PC-9 (cell line): ENCODE data around the gene FOXD3. TPM values are rescaled to one million over a fixed set of nuclear protein-coding genes. Genes with fewer than 3 reads are reported as not detected.

Experiments
- BruUV-seq: library from RNA; stranded (reverse); fragments of 400-500 nt; replicated peaks from 2 replicates; lab custom pipeline; 2021; lab: Mats Ljungman, UMichigan
- CTCF ChIA-PET: fragments of 300-600 bp; sonication (Branson Sonifier 250); formaldehyde crosslinking; loops from one replicate; lab custom pipeline; 2022; ENCODE audit warnings: antibody characterized with exemption; lab: Charles Lee
- POLR2A ChIA-PET: fragments of 300-600 bp; sonication (Branson Sonifier 250); formaldehyde crosslinking; loops from one replicate; lab custom pipeline; 2022; ENCODE audit warnings: antibody characterized with exemption; ENCODE audit not compliant: unreplicated experiment; lab: Charles Lee
- DNase-seq, 2 experiments: peaks; one replicate each; pipeline versions ENCODE4 v3.0.0 to v3.0.0-alpha.2; 2015 to 2022; ENCODE audit warnings: mixed read lengths in 1 of 2
- H2AFZ ChIP-seq: fragments of 200-600 bp; sonication (generic); 2 replicates; pipeline ENCODE4 v1.8.1; 2017; ENCODE audit warnings: antibody characterized with exemption
- H3F3A ChIP-seq: fragments of 200-600 bp; sonication (generic); 2 replicates; pipeline ENCODE4 v1.8.1; 2017; ENCODE audit warnings: antibody characterized with exemption, mild to moderate bottlenecking, low read depth; ENCODE audit not compliant: insufficient read depth
- H3K27ac ChIP-seq: fragments of 200-600 bp; sonication (generic); 2 replicates; pipeline ENCODE4 v1.6.1; 2016; ENCODE audit warnings: mixed run types
- H3K27me3 ChIP-seq: fragments of 200-600 bp; sonication (generic); 2 replicates; pipeline ENCODE4 v1.6.1; 2016; ENCODE audit warnings: low read depth, mixed run types; ENCODE audit not compliant: insufficient read depth
- H3K36me3 ChIP-seq: fragments of 200-600 bp; sonication (generic); 2 replicates; pipeline ENCODE4 v1.6.1; 2016; ENCODE audit warnings: low read depth, mixed run types
- H3K4me1 ChIP-seq: fragments of 200-600 bp; sonication (generic); replicated peaks from 2 replicates; pipeline ENCODE4 v1.6.1; 2016; ENCODE audit warnings: mixed run types; ENCODE audit not compliant: insufficient read depth
- H3K4me2 ChIP-seq: fragments of 200-600 bp; sonication (generic); 2 replicates; pipeline ENCODE4 v1.6.1; 2017; ENCODE audit warnings: mixed run types
- H3K4me3 ChIP-seq: fragments of 200-600 bp; sonication (generic); 2 replicates; pipeline ENCODE4 v1.6.1; 2016; ENCODE audit warnings: mixed run types
- H3K79me2 ChIP-seq: fragments of 200-600 bp; sonication (generic); 2 replicates; pipeline ENCODE4 v1.6.1; 2017; ENCODE audit warnings: low read depth, mixed run types
- H3K9me2 ChIP-seq: fragments of 200-600 bp; sonication (generic); 2 replicates; pipeline ENCODE4 v1.8.1; 2017; ENCODE audit warnings: mild to moderate bottlenecking; ENCODE audit not compliant: insufficient read depth
- H3K9me3 ChIP-seq: fragments of 200-600 bp; sonication (generic); 2 replicates; pipeline ENCODE4 v1.8.1; 2016; ENCODE audit warnings: low read depth; ENCODE audit not compliant: insufficient read depth
- H4K20me1 ChIP-seq: fragments of 200-600 bp; sonication (generic); 2 replicates; pipeline ENCODE4 v1.8.1; 2017; ENCODE audit not compliant: insufficient read depth
- CTCF ChIP-seq: fragments of 200-600 bp; sonication (generic); conservative IDR thresholded peaks from 2 replicates; pipeline ENCODE4 v1.6.1; 2017; ENCODE audit warnings: mixed run types, antibody characterized with exemption, mild to moderate bottlenecking, moderate library complexity
- EZH2 ChIP-seq: fragments of 200-600 bp; sonication (generic); IDR thresholded peaks from 2 replicates; pipeline ENCODE4 v1.8.0; 2017; ENCODE audit warnings: antibody characterized with exemption, low read depth
- intact Hi-C: fragments of 100-400 bp; cut with micrococcal nuclease; formaldehyde crosslinking; loops from one replicate; pipeline ENCODE4 v1.10.0; 2022; ENCODE audit not compliant: unreplicated experiment
- total RNA-seq: library from RNA; stranded (reverse); gene quantifications from 2 replicates; pipeline ENCODE4 v1.2.3, GENCODE V29; 2021

Gene FOXD3
- total RNA-seq, 1 experiment from 2014 or later: not detected

GRCh38 chr1:63323865-63324778, 1.8 kb downstream of the FOXD3 start:
- Histone ChIP-seq H3K9me3 (no peaks in the 10 kb centered on the region), H3K27ac (no peak overlapping the region), H3K4me2 (no peak overlapping the region), H3K27me3 (no peaks in the 10 kb centered on the region), H3K4me3 (no peak overlapping the region), H3K79me2 (no peaks in the 10 kb centered on the region), H3K36me3 (no peaks in the 10 kb centered on the region), H3F3A (no peaks in the 10 kb centered on the region), H2AFZ (no peak overlapping the region), H3K4me1 (no peaks in the 10 kb centered on the region), H4K20me1 (no peaks in the 10 kb centered on the region), H3K9me2 (no peaks in the 10 kb centered on the region)
- intact Hi-C loops: no loop called here
- no TSS peak for BruUV-seq
- ChIA-PET CTCF (no interaction called here), POLR2A (no interaction called here)
- no peak for DNase-seq
- TF ChIP-seq EZH2 (no peak), CTCF (no peak)

- no peak overlapping the region for H3K4me3 ChIP-seq
- CTCF ChIA-PET: no interaction called here
- no peak overlapping the region for H3K27ac ChIP-seq
- no peaks in the 10 kb centered on the region for H4K20me1 ChIP-seq
- H3K36me3 ChIP-seq: no peaks in the 10 kb centered on the region
- no TSS peak for BruUV-seq
- no peaks in the 10 kb centered on the region for H3F3A ChIP-seq
- DNase-seq: no peak
- no peaks in the 10 kb centered on the region for H3K27me3 ChIP-seq
- POLR2A ChIA-PET: no interaction called here
- no peaks in the 10 kb centered on the region for H3K9me2 ChIP-seq
- H3K4me2 ChIP-seq: no peak overlapping the region
- TF ChIP-seq CTCF: no peak
- H3K79me2 ChIP-seq: no peaks in the 10 kb centered on the region
- H2AFZ ChIP-seq: no peak overlapping the region
- no peaks in the 10 kb centered on the region for H3K4me1 ChIP-seq
- H3K9me3 ChIP-seq: no peaks in the 10 kb centered on the region
- intact Hi-C loops: no loop called here
Measured at GRCh38 chr1:63324779-63325119, 2.4 kb downstream of the FOXD3 start.

DNA sequence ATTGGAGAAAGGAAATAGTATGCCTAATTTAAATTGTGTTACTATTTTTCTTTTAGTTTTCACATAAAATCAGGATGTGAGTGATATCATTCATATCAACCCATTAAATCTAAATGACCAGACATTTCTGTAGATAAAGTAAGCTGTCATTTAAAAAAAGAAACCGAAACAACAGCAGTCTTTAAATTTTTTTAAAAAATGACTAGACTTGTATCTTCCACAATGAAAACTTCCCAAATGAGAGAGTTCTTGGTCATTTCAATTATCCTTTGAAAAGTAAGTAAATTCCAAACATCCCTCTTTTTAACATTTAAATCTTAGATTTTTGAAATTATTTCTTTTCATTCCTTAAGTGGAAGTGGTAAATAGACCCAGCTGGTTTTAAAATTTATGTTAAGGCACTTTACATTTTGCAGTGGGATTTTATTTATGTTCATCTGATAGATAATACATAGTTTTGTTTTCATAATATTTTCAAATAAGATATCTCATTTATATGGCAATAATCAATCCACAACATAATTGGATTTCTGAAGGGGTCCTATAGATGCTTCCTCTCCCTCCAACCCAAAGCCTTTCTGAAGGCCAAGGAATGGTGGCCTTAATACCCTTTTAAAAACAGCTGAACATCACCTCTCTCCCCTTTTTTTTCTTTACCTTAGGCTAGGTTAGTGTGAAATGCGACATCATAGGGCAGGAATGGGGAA, 3.1 kb downstream of the FOXD3 start:
- no peak for DNase-seq
- H2AFZ ChIP-seq: no peak overlapping the region
- H3K79me2 ChIP-seq: no peaks in the 10 kb centered on the region
- H4K20me1 ChIP-seq: no peaks in the 10 kb centered on the region
- CTCF ChIA-PET: no interaction called here
- no peak overlapping the region for H3K27ac ChIP-seq
- no peaks in the 10 kb centered on the region for H3K9me3 ChIP-seq
- H3K27me3 ChIP-seq: peaks cover 1% of the 10 kb centered on the region; the same call in 1 of the 2 replicates
- H3K4me2 ChIP-seq: no peak overlapping the region
- no peak for TF ChIP-seq CTCF
- TF ChIP-seq EZH2: no peak
- no peak overlapping the region for H3K4me3 ChIP-seq
- POLR2A ChIA-PET: no interaction called here
- intact Hi-C loops: no loop called here
- no peaks in the 10 kb centered on the region for H3K4me1 ChIP-seq
- no TSS peak for BruUV-seq
- no peaks in the 10 kb centered on the region for H3F3A ChIP-seq
- H3K36me3 ChIP-seq: no peaks in the 10 kb centered on the region
- no peaks in the 10 kb centered on the region for H3K9me2 ChIP-seq
